ENCODE data around the gene GALNTL6. TPM values are rescaled to one million over a fixed set of nuclear protein-coding genes. Genes with fewer than 3 reads are reported as not detected.

The GALNTL6 gene
- total RNA-seq, 2 donors from 2014 or later = 0.71 TPM; not detected in 1

GRCh38 chr4:172173206-172173605, 360.0 kb downstream of the GALNTL6 start:
- WGBS, 2 experiments (ENCODE audit: insufficient coverage in 1 of 2, insufficient read length in 1 of 2) = 83 to 86% methylated on average over 3 to 4 of the region's 4 CpGs
- Histone ChIP-seq H3K4me3 (ENCODE audit: low read length) (no peak overlapping the region), H3K27me3 (ENCODE audit: control insufficient read depth, insufficient read depth, low read length, poor library complexity, severe bottlenecking) (no peaks in the 10 kb centered on the region), H3K9ac (ENCODE audit: extremely low read depth, low read length, poor library complexity, severe bottlenecking) (no peak overlapping the region), H3K4me1 (ENCODE audit: control insufficient read depth, insufficient read depth, low read length) (no peaks in the 10 kb centered on the region), H3K9me3 (ENCODE audit: control insufficient read depth, low read length) (no peaks in the 10 kb centered on the region), H3K36me3 (ENCODE audit: control insufficient read depth, insufficient read depth, low read length) (no peaks in the 10 kb centered on the region), H3K27ac (ENCODE audit: low read depth, low read length) (no peak overlapping the region)
- Mint-ChIP-seq H3K27me3 (ENCODE audit: insufficient read depth) (no peaks in the 10 kb centered on the region), H3K9me3 (no peaks in the 10 kb centered on the region), H3K36me3 (ENCODE audit: low read depth) (no peaks in the 10 kb centered on the region), H3K27ac (no peak overlapping the region), H3K4me1 (peaks cover 12% of the 10 kb centered on the region), H3K4me3 (no peak overlapping the region)
- TF ChIP-seq, protein P1, sequence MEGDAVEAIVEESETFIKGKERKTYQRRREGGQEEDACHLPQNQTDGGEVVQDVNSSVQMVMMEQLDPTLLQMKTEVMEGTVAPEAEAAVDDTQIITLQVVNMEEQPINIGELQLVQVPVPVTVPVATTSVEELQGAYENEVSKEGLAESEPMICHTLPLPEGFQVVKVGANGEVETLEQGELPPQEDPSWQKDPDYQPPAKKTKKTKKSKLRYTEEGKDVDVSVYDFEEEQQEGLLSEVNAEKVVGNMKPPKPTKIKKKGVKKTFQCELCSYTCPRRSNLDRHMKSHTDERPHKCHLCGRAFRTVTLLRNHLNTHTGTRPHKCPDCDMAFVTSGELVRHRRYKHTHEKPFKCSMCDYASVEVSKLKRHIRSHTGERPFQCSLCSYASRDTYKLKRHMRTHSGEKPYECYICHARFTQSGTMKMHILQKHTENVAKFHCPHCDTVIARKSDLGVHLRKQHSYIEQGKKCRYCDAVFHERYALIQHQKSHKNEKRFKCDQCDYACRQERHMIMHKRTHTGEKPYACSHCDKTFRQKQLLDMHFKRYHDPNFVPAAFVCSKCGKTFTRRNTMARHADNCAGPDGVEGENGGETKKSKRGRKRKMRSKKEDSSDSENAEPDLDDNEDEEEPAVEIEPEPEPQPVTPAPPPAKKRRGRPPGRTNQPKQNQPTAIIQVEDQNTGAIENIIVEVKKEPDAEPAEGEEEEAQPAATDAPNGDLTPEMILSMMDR (conservative IDR thresholded peaks at IDR 0.05) = no peak
- DNase-seq = peak; percentile 53

- peaks cover 9% of the 10 kb centered on the region for H3K4me1 Mint-ChIP-seq
- H3K4me3 ChIP-seq (ENCODE audit: low read length) = no peak overlapping the region
Measured at GRCh38 chr4:172177382-172177781, 364.2 kb downstream of the GALNTL6 start.

GRCh38 chr4:172188248-172188988, 375.2 kb downstream of the GALNTL6 start:
- no peaks in the 10 kb centered on the region for H3K9me3 Mint-ChIP-seq
- H3K27ac Mint-ChIP-seq = no peak overlapping the region
- H3K4me1 Mint-ChIP-seq = peaks cover 6% of the 10 kb centered on the region
- Histone ChIP-seq H3K9me3 (ENCODE audit: control insufficient read depth, low read length) (no peaks in the 10 kb centered on the region), H3K4me1 (ENCODE audit: control insufficient read depth, insufficient read depth, low read length) (no peaks in the 10 kb centered on the region), H3K36me3 (ENCODE audit: control insufficient read depth, insufficient read depth, low read length) (no peaks in the 10 kb centered on the region), H3K4me3 (ENCODE audit: low read length) (no peak overlapping the region), H3K27ac (ENCODE audit: low read depth, low read length) (no peak overlapping the region), H3K9ac (ENCODE audit: extremely low read depth, low read length, poor library complexity, severe bottlenecking) (no peak overlapping the region), H3K27me3 (ENCODE audit: control insufficient read depth, insufficient read depth, low read length, poor library complexity, severe bottlenecking) (no peaks in the 10 kb centered on the region)
- peak; percentile 56 for DNase-seq
- H3K27me3 Mint-ChIP-seq (ENCODE audit: insufficient read depth) = no peaks in the 10 kb centered on the region
- no peaks in the 10 kb centered on the region for H3K36me3 Mint-ChIP-seq (ENCODE audit: low read depth)
- TF ChIP-seq, protein P1 (conservative IDR thresholded peaks at IDR 0.05) = no peak
- H3K4me3 Mint-ChIP-seq = no peak overlapping the region
- WGBS, 2 experiments (ENCODE audit: insufficient coverage in 1 of 2, insufficient read length in 1 of 2) = 83% methylated on average over 4 of the region's 6 CpGs; no CpG with 5 or more reads in 1 of the 2 experiments

More at GRCh38 chr4:172177382-172177781, 364.2 kb downstream of the GALNTL6 start:
- Histone ChIP-seq H3K9ac (ENCODE audit: extremely low read depth, low read length, poor library complexity, severe bottlenecking) (no peak overlapping the region), H3K36me3 (ENCODE audit: control insufficient read depth, insufficient read depth, low read length) (no peaks in the 10 kb centered on the region), H3K4me1 (ENCODE audit: control insufficient read depth, insufficient read depth, low read length) (no peaks in the 10 kb centered on the region), H3K27me3 (ENCODE audit: control insufficient read depth, insufficient read depth, low read length, poor library complexity, severe bottlenecking) (no peaks in the 10 kb centered on the region), H3K27ac (ENCODE audit: low read depth, low read length) (no peak overlapping the region), H3K9me3 (ENCODE audit: control insufficient read depth, low read length) (no peaks in the 10 kb centered on the region)
- Mint-ChIP-seq H3K36me3 (ENCODE audit: low read depth) (no peaks in the 10 kb centered on the region), H3K4me3 (no peak overlapping the region), H3K9me3 (peaks cover 7% of the 10 kb centered on the region), H3K27me3 (ENCODE audit: insufficient read depth) (no peaks in the 10 kb centered on the region), H3K27ac (no peak overlapping the region)
- no peak for DNase-seq
- TF ChIP-seq, protein P1 (conservative IDR thresholded peaks at IDR 0.05) = no peak

Measured in endodermal cell (in vitro differentiated cells).